ENCODE results near the gene SLC22A23. TPM values are rescaled to one million over a fixed set of nuclear protein-coding genes. Genes with fewer than 3 reads are reported as not detected.
A peak's percentile ranks its signal among the peaks of the same experiment; 100 is the strongest.

SLC22A23 gene
- total RNA-seq, 2 experiments from 2014 or later: 0.90 to 1.0 TPM

GRCh38 chr6:3411967-3412778, 44.7 kb downstream of the SLC22A23 start:
- intact Hi-C loops (cut with micrococcal nuclease): loop anchor here (2.0 to 10.0 kb wide), 3 partner anchors 45 to 321 kb away; partner anchors contain the start of gene SLC22A23

GRCh38 chr6:3410385-3411360, 46.2 kb downstream of the SLC22A23 start:
- peaks cover 5% of the 10 kb centered on the region for H3K4me1 Mint-ChIP-seq (ENCODE audit: low read depth)
- ChIA-PET POLR2A (no interaction called here), CTCF (interaction anchor here (0.6 to 3.5 kb wide), 20 partner anchors 21 to 584 kb away, joined by 3 to 25 read pairs (median 3); no protein-coding TSS in a partner anchor)
- no peaks in the 10 kb centered on the region for H3K27me3 Mint-ChIP-seq
- H3K36me3 Mint-ChIP-seq: no peaks in the 10 kb centered on the region
- no peaks in the 10 kb centered on the region for H3K9me3 Mint-ChIP-seq
- H3K27ac Mint-ChIP-seq: no peak overlapping the region
- intact Hi-C loops (cut with micrococcal nuclease): loop anchor here (2.0 to 10.0 kb wide), 3 partner anchors 47 to 322 kb away; partner anchors contain the start of gene SLC22A23
- peak; percentile 67 for DNase-seq
- no peak overlapping the region for H3K4me3 Mint-ChIP-seq

More at GRCh38 chr6:3411967-3412778, 44.7 kb downstream of the SLC22A23 start:
- POLR2A ChIA-PET: no interaction called here
- Mint-ChIP-seq H3K36me3 (no peaks in the 10 kb centered on the region), H3K4me3 (no peak overlapping the region), H3K27me3 (no peaks in the 10 kb centered on the region), H3K4me1 (ENCODE audit: low read depth) (peaks cover 5% of the 10 kb centered on the region), H3K27ac (no peak overlapping the region), H3K9me3 (no peaks in the 10 kb centered on the region)
- CTCF ChIA-PET: interaction anchor here (0.7 to 3.5 kb wide), 4 partner anchors 25 to 320 kb away, joined by 3 to 25 read pairs (median 6); no protein-coding TSS in a partner anchor
- no peak for DNase-seq

- H3K4me1 Mint-ChIP-seq (ENCODE audit: low read depth): peaks cover 2% of the 10 kb centered on the region
- intact Hi-C loops (cut with micrococcal nuclease): loop anchor here (2.0 to 10.0 kb wide), 3 partner anchors 47 to 323 kb away; partner anchors contain the start of gene SLC22A23
- no peak overlapping the region for H3K27ac Mint-ChIP-seq
- no peaks in the 10 kb centered on the region for H3K36me3 Mint-ChIP-seq
- H3K4me3 Mint-ChIP-seq: no peak overlapping the region
- no peaks in the 10 kb centered on the region for H3K9me3 Mint-ChIP-seq
- CTCF ChIA-PET: interaction anchor here (0.9 to 3.5 kb wide), 8 partner anchors 22 to 585 kb away, joined by 3 to 25 read pairs (median 3); no protein-coding TSS in a partner anchor
- POLR2A ChIA-PET: no interaction called here
- no peaks in the 10 kb centered on the region for H3K27me3 Mint-ChIP-seq
- no peak for DNase-seq
These were observed 47.0 kb downstream of the SLC22A23 start for GRCh38 chr6:3409699-3410384.

- ChIA-PET CTCF (interaction anchor here (1.9 kb wide), 1 partner anchor 230 kb away, joined by 3 read pairs; no protein-coding TSS in a partner anchor), POLR2A (no interaction called here)
- intact Hi-C loops (cut with micrococcal nuclease): no loop called here
- Mint-ChIP-seq H3K27me3 (no peaks in the 10 kb centered on the region), H3K36me3 (no peaks in the 10 kb centered on the region), H3K9me3 (no peaks in the 10 kb centered on the region), H3K4me1 (ENCODE audit: low read depth) (no peaks in the 10 kb centered on the region), H3K4me3 (no peak overlapping the region), H3K27ac (no peak overlapping the region)
- DNase-seq: no peak
These were observed 48.2 kb downstream of the SLC22A23 start for GRCh38 chr6:3408665-3409064.

GRCh38 chr6:3407840-3408239, 49.0 kb downstream of the SLC22A23 start:
- no peaks in the 10 kb centered on the region for H3K27me3 Mint-ChIP-seq
- no peaks in the 10 kb centered on the region for H3K36me3 Mint-ChIP-seq
- no peak for DNase-seq
- no peaks in the 10 kb centered on the region for H3K4me1 Mint-ChIP-seq (ENCODE audit: low read depth)
- H3K9me3 Mint-ChIP-seq: no peaks in the 10 kb centered on the region
- H3K27ac Mint-ChIP-seq: no peak overlapping the region
- no peak overlapping the region for H3K4me3 Mint-ChIP-seq
- POLR2A ChIA-PET: no interaction called here
- intact Hi-C loops (cut with micrococcal nuclease): no loop called here
- CTCF ChIA-PET: interaction anchor here (1.3 to 1.9 kb wide), 2 partner anchors 53 to 231 kb away, joined by 3 read pairs; no protein-coding TSS in a partner anchor

- POLR2A ChIA-PET: no interaction called here
- no peaks in the 10 kb centered on the region for H3K27me3 Mint-ChIP-seq
These were observed 49.7 kb downstream of the SLC22A23 start for GRCh38 chr6:3406891-3407809.

GRCh38 chr6:3406362-3406821, 50.5 kb downstream of the SLC22A23 start:
- Mint-ChIP-seq H3K36me3 (no peaks in the 10 kb centered on the region), H3K9me3 (no peaks in the 10 kb centered on the region), H3K4me3 (no peak overlapping the region), H3K27me3 (no peaks in the 10 kb centered on the region), H3K4me1 (ENCODE audit: low read depth) (no peaks in the 10 kb centered on the region), H3K27ac (no peak overlapping the region)
- intact Hi-C loops (cut with micrococcal nuclease): no loop called here
- ChIA-PET POLR2A (no interaction called here), CTCF (interaction anchor here (1.3 kb wide), 1 partner anchor 54 kb away, joined by 3 read pairs; no protein-coding TSS in a partner anchor)
- no peak for DNase-seq

More at GRCh38 chr6:3406891-3407809, 49.7 kb downstream of the SLC22A23 start:
- H3K36me3 Mint-ChIP-seq: no peaks in the 10 kb centered on the region
- intact Hi-C loops (cut with micrococcal nuclease): no loop called here
- no peak for DNase-seq
- CTCF ChIA-PET: interaction anchor here (1.3 to 1.9 kb wide), 2 partner anchors 54 to 232 kb away, joined by 3 read pairs; no protein-coding TSS in a partner anchor
- no peaks in the 10 kb centered on the region for H3K9me3 Mint-ChIP-seq
- H3K27ac Mint-ChIP-seq: no peak overlapping the region
- H3K4me3 Mint-ChIP-seq: no peak overlapping the region
- H3K4me1 Mint-ChIP-seq (ENCODE audit: low read depth): no peaks in the 10 kb centered on the region

GRCh38 chr6:3405679-3406078, 51.2 kb downstream of the SLC22A23 start:
- Mint-ChIP-seq H3K9me3 (no peaks in the 10 kb centered on the region), H3K27ac (no peak overlapping the region), H3K36me3 (no peaks in the 10 kb centered on the region), H3K4me3 (no peak overlapping the region), H3K4me1 (ENCODE audit: low read depth) (no peaks in the 10 kb centered on the region), H3K27me3 (no peaks in the 10 kb centered on the region)
- DNase-seq: no peak
- intact Hi-C loops (cut with micrococcal nuclease): no loop called here
- CTCF ChIA-PET: no interaction called here
- POLR2A ChIA-PET: no interaction called here

GRCh38 chr6:3405182-3405518, 51.7 kb downstream of the SLC22A23 start:
- no peaks in the 10 kb centered on the region for H3K4me1 Mint-ChIP-seq (ENCODE audit: low read depth)
- no peaks in the 10 kb centered on the region for H3K9me3 Mint-ChIP-seq
- H3K27me3 Mint-ChIP-seq: no peaks in the 10 kb centered on the region
- ChIA-PET CTCF (no interaction called here), POLR2A (no interaction called here)
- H3K4me3 Mint-ChIP-seq: no peak overlapping the region
- no peaks in the 10 kb centered on the region for H3K36me3 Mint-ChIP-seq
- DNase-seq: no peak
- H3K27ac Mint-ChIP-seq: no peak overlapping the region
- intact Hi-C loops (cut with micrococcal nuclease): no loop called here

GRCh38 chr6:3403238-3404173, 53.3 kb downstream of the SLC22A23 start:
- H3K27ac Mint-ChIP-seq: no peak overlapping the region
- no peaks in the 10 kb centered on the region for H3K4me1 Mint-ChIP-seq (ENCODE audit: low read depth)
- intact Hi-C loops (cut with micrococcal nuclease): no loop called here
- no peak for DNase-seq
- H3K36me3 Mint-ChIP-seq: no peaks in the 10 kb centered on the region
- ChIA-PET CTCF (no interaction called here), POLR2A (no interaction called here)
- H3K27me3 Mint-ChIP-seq: no peaks in the 10 kb centered on the region
- H3K9me3 Mint-ChIP-seq: no peaks in the 10 kb centered on the region
- no peak overlapping the region for H3K4me3 Mint-ChIP-seq

All from activated CD4-positive, alpha-beta memory T cell treated with anti-CD3 and anti-CD28 coated beads for 36 hours (primary cell).